Neural cell (in vitro differentiated cells): Measurements from ENCODE around the gene TCF4.

Source experiments
- EZH2 ChIP-seq: fragments of 200-600, 300-800 bp; shearing (Covaris generic), sonication (generic); IDR thresholded peaks from 2 replicates; pipeline ENCODE4 v1.6.1; 2014; ENCODE audit warnings: antibody characterized with exemption, low read length, borderline replicate concordance, mild to moderate bottlenecking; ENCODE audit not compliant: insufficient read depth, poor library complexity, severe bottlenecking
- POLR2AphosphoS5 ChIP-seq: IDR thresholded peaks from 2 replicates; pipeline ENCODE4 v1.6.1; 2012
- RAD21 ChIP-seq: fragments of 450-650 bp; conservative IDR thresholded peaks from 2 replicates; pipeline ENCODE4 v1.6.1; 2014; ENCODE audit warnings: antibody characterized with exemption, mild to moderate bottlenecking, moderate library complexity
- SMC3 ChIP-seq: fragments of 450-650 bp; conservative IDR thresholded peaks from 2 replicates; pipeline ENCODE4 v1.6.1; 2014; ENCODE audit warnings: antibody characterized with exemption, mild to moderate bottlenecking, moderate library complexity; ENCODE audit not compliant: poor library complexity
- TAF1 ChIP-seq: IDR thresholded peaks from 2 replicates; pipeline ENCODE4 v1.6.1; 2012; ENCODE audit warnings: low read depth
- TF ChIP-seq, protein P1 (sequence below): fragments of 450-650 bp; IDR thresholded peaks from 2 replicates; pipeline ENCODE4 v1.5.1; 2014; ENCODE audit warnings: antibody characterized with exemption, mild to moderate bottlenecking, moderate library complexity; ENCODE audit not compliant: poor library complexity, severe bottlenecking
- TF ChIP-seq, protein P2 (sequence below): IDR thresholded peaks from 2 replicates; pipeline ENCODE4 v1.6.1; 2012; ENCODE audit warnings: borderline replicate concordance

DNA sequence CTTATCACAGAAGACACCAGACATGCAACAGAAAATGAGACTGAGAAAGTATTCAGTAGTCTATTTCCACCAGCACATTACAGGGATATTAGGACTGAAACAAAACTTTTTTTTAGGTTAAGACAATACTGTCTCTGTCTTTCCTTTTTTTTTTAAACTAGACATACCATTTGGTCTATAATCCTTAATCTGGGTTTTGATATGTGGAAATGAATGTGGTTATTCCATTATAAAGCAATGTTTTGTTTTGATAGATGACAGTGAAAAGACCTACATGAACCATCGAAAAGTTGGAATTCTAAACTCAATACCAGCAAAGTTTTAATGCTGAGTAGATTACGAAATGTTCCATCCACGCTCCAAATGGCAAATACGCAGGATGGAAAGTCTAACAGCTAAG is 123.4 kb downstream of the TCF4 start:
- TF ChIP-seq RAD21 (no peak), EZH2 (no peak), POLR2AphosphoS5 (no peak), SMC3 (no peak), TAF1 (no peak)
- TF ChIP-seq, protein P1, sequence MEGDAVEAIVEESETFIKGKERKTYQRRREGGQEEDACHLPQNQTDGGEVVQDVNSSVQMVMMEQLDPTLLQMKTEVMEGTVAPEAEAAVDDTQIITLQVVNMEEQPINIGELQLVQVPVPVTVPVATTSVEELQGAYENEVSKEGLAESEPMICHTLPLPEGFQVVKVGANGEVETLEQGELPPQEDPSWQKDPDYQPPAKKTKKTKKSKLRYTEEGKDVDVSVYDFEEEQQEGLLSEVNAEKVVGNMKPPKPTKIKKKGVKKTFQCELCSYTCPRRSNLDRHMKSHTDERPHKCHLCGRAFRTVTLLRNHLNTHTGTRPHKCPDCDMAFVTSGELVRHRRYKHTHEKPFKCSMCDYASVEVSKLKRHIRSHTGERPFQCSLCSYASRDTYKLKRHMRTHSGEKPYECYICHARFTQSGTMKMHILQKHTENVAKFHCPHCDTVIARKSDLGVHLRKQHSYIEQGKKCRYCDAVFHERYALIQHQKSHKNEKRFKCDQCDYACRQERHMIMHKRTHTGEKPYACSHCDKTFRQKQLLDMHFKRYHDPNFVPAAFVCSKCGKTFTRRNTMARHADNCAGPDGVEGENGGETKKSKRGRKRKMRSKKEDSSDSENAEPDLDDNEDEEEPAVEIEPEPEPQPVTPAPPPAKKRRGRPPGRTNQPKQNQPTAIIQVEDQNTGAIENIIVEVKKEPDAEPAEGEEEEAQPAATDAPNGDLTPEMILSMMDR, result no peak
- TF ChIP-seq, protein P2, sequence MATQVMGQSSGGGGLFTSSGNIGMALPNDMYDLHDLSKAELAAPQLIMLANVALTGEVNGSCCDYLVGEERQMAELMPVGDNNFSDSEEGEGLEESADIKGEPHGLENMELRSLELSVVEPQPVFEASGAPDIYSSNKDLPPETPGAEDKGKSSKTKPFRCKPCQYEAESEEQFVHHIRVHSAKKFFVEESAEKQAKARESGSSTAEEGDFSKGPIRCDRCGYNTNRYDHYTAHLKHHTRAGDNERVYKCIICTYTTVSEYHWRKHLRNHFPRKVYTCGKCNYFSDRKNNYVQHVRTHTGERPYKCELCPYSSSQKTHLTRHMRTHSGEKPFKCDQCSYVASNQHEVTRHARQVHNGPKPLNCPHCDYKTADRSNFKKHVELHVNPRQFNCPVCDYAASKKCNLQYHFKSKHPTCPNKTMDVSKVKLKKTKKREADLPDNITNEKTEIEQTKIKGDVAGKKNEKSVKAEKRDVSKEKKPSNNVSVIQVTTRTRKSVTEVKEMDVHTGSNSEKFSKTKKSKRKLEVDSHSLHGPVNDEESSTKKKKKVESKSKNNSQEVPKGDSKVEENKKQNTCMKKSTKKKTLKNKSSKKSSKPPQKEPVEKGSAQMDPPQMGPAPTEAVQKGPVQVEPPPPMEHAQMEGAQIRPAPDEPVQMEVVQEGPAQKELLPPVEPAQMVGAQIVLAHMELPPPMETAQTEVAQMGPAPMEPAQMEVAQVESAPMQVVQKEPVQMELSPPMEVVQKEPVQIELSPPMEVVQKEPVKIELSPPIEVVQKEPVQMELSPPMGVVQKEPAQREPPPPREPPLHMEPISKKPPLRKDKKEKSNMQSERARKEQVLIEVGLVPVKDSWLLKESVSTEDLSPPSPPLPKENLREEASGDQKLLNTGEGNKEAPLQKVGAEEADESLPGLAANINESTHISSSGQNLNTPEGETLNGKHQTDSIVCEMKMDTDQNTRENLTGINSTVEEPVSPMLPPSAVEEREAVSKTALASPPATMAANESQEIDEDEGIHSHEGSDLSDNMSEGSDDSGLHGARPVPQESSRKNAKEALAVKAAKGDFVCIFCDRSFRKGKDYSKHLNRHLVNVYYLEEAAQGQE, result no peak
